SK-N-DZ (cell line): ENCODE measurements around the gene LRPAP1.

Experiments
- DNase-seq: peaks from one replicate; pipeline ENCODE4 v3.0.0-alpha.2; 2015; ENCODE audit warnings: low spot score

Gene LRPAP1

GRCh38 chr4:3532751-3533422 is 665 bp upstream of the LRPAP1 start:
- DNase-seq = no peak

DNA sequence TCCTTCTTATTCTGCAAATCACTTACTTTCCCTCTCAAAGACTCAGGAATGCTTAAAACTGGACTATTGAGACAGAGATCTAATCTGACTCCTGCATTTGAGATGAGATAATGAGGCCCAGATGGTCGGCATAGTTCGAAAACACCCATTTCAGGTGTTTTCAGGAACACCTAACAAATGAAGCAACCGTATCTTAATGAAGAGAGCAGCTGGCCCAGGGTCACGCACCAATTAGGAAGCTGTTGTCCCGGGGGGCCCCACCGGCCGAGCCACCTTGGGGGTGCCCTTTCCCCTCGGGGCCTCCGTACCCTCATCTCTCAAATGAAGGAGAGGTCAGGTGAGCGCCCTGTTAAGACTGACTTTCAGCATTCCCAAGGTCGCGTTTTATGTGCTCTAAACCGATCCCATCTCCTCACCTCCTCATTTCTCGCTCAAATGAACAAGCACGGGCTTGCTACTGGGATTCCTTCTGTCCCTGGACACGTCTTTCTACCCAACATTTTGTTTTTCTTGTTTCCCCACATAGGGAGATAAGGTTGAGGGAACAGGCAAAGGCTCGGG is 824 bp downstream of the LRPAP1 start:
- no peak for DNase-seq

- no peak for DNase-seq
These were observed 1.5 kb downstream of the LRPAP1 start for GRCh38 chr4:3530663-3531254.

DNA sequence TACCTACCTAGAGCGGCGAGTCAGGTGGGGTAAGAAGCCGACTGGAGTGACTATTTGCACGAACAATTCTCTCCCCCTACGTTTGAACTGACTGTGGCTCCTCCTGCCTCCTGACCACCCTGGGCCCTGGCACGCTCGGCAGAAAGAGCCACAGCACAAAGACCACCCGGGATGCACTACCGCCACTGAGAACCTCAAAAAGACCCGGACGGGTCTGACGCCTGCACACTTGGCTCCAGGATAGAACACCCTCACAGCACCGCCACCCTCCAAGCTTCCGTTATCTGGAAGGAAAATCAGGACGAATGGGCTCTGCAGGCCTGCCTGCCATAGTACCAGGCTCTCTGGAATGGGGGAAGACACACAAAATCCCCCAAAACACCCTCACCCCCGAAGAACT is 2.2 kb downstream of the LRPAP1 start:
- DNase-seq = no peak

GRCh38 chr4:3529363-3529762 is 2.9 kb downstream of the LRPAP1 start:
- no peak for DNase-seq

DNA sequence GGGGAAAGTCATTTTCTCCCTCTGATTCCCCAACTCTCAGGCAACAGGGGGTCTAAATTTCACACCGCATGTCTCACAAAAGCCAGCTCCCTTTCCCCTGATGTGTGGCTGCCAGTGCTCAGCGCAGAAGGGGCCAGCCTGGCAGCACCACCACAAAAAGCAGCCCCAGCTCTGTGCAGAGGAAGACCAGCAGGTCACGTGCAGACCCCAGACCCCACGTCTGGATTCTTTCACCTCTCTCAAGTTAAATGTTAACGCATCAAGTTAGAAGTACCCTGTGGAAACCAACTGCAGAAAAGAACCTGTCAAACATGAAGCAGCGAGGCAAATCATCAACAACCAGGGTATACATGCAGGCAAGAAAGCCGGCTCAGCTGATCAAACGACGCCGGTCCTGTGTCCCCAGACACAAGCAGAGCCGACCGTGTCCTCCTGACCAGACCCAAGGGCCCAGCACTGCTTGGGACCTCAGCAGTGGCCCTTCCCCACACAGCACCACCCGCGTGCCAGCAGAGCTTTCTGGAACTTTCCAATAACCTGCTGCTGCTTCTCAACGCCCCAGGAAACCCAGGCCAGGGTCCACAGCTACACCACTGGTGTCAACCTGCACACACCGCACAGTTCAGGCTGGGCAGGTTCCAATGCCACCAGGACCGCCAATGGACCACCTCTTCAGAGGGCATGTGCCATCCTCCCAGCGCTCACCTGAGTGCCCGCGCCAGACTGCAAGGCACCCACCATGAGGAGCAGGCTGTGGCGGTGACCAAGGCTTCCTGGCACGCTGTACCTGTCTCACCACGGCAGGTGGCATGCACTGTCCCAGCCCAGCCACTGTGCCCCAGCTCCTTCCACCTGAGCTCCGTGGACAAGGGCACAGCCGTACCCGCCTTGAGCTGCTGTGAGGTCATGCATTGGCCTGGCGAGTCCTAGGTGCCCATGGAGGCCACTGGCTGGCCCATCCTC is 4.0 kb downstream of the LRPAP1 start:
- no peak for DNase-seq

DNA sequence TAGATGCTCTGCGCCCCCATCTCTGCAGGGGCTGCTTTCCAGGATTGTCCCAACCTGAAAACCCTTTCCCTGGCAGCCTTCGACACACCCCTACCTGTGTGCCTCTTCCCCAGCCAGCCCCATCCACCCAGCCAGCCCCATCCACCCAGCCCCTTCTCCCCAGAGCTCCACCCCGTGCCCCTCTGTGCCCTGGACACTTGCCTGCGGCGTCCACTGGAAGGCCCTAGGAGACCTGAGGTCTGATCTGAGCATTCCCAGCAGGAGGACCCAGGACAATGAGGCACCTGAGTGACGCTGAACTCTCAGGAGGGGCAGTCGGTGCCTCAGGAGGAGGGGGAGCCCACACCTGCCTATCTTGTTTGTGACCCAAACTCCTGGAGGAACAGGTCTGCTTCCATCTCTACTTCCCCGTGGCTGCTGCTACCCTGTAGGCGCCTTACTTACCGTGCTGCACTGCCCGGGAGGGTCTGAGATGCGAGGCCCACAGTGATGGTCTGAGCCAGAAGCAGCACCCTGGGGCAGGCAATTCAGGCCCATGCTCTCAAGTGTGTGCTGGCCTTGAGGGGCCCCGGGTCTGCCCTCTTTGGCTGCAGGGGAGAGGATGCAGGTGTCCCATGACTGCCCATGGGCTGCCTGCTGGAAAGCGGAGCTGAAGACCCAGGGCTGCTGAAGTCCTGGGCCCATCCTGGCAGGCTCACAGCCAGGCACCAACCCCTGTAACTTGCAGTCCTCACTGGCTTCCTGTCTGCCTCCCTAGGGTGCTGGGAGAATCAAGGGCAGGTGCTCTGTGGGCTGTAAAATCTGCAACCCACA is 4.9 kb downstream of the LRPAP1 start:
- no peak for DNase-seq

GRCh38 chr4:3526456-3526855 is 5.8 kb downstream of the LRPAP1 start:
- DNase-seq = no peak

GRCh38 chr4:3525532-3526430 is 6.4 kb downstream of the LRPAP1 start:
- DNase-seq = no peak

GRCh38 chr4:3524920-3525319 is 7.3 kb downstream of the LRPAP1 start:
- DNase-seq = peak; percentile 42

- no peak for DNase-seq
These were observed 7.9 kb downstream of the LRPAP1 start for GRCh38 chr4:3524349-3524748.

DNA sequence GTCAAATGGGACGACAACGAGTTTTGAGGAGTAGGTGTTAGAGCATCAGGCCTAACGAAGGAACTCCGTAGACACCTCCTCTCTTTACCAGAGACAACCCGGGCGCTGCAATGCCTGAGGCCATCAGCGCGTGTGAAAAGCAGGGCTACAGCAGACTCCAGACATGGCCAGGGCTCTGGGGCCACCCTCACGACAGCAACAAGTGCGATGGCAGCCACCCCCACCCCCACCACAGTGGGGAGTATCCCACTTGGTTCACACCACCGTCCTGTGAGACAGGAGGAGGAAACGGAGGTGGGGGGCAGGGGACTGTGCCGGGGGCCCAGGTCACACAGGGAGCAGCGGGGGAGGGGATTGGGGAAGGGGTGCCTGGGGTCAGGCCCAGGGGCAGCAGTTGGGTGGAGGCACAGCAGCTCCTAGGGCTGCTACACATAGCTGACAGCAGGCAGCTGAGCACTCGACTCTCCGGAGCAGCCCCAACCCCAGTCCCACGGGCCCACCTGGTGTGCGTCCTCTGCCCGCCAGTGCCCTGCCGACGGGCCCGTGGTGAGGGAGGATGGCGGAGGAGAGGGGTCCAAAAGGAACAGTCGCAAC is 8.5 kb downstream of the LRPAP1 start:
- no peak for DNase-seq

DNA sequence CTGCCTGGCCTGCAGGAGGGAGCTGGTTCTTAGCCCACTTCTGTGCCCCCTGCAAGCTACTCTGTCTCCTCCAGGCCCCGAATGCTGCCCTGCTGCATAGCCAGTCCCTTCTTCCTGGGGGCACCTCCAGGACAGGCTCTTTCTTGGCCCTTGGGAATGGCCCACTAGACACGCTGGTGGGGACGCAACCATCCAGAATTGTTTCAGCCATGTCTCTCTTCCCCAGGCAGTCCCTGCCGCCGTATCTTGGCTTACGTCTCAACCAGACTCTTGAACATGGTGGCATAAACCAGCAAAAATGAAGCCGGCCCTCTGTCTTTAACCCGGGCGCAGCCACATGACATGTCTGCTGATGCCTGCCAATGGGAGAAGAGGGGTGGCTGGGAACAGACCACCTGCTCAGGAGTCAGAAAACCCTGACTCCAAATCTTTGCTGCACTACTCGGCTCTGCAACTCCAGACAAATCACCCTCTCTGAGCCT is 9.0 kb downstream of the LRPAP1 start:
- no peak for DNase-seq

DNA sequence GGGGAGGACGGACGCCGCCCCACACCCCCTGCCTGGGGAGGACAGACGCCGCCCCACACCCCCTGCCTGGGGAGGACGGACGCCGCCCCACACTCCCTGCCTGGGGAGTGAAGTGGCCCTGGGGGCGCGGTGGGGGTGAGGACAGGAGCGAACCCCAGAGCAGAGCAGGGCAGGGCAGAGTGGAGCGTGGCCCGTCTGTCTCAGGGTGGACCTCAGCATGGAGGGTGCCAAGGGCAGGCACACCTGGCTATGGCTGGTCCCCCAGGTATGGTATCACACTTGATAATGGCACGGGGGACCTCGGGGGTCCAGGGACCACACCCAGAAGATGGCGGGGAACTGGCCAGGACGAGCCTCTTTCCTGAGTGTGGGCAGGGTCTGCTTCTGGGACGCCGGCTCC is 9.6 kb downstream of the LRPAP1 start:
- no peak for DNase-seq

DNA sequence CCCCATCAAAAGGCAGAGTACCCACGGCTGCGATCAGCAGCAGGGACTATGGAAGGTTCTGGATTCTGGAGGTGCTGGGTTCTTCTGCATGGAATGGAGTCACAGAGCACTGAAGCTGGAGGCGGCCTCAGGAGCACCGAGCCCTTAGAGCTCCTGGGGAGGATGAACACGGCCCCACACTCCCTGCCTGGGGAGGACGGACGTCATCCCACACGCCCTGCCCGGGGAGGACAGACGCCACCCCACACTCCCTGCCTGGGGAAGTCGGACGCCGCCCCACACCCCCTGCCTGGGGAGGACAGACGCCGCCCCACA is 9.9 kb downstream of the LRPAP1 start:
- no peak for DNase-seq

- DNase-seq = no peak
These were observed 10.4 kb downstream of the LRPAP1 start for GRCh38 chr4:3521621-3522325.

- no peak for DNase-seq
These were observed 11.2 kb downstream of the LRPAP1 start for GRCh38 chr4:3520796-3521600.

DNA sequence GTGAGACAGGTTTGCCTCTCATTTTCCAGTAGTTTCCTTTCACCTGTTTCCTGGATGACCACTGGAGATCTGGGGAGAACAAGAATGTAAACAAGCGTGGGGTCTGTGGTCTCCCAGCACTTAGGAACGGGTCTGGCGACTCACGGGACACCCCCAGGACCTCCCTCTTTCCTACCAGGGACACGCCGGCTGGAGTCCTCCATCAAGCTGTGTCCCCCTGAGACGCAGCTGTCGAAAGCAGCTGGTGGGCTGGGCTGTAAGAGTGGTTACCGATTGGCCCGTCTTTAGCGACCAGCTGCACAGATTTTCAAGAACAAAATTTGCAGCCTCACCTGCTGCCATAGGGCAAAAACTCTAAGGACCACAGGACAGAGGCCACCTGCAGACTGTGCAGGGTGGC is 11.9 kb downstream of the LRPAP1 start:
- DNase-seq = no peak
